ENCODE results near the gene CTNNBL1.
A peak's percentile ranks its signal among the peaks of the same experiment; 100 is the strongest.

The CTNNBL1 gene

GRCh38 chr20:37693635-37694626 is at the start of gene CTNNBL1:
TSS of gene CTNNBL1 (plus strand) at chr20:37694030. CDS start at chr20:37694123, 93 bp downstream.
- in situ Hi-C loops (cut with MboI; ENCODE audit: low sequenced_read_pairs, unreplicated experiment) = no loop called here
- TF ChIP-seq CTCF (IDR thresholded peaks at IDR 0.05; ENCODE audit: borderline replicate concordance, control extremely low read depth, extremely low read depth, insufficient read depth, missing control alignments) = no peak
- peak; percentile 95 for DNase-seq (ENCODE audit: low spot score)

- TF ChIP-seq CTCF (IDR thresholded peaks at IDR 0.05; ENCODE audit: borderline replicate concordance, control extremely low read depth, extremely low read depth, insufficient read depth, missing control alignments) = no peak
- in situ Hi-C loops (cut with MboI; ENCODE audit: low sequenced_read_pairs, unreplicated experiment) = no loop called here
- no peak for DNase-seq (ENCODE audit: low spot score)
Observed at GRCh38 chr20:37644605-37645004, 49.2 kb upstream of the CTNNBL1 start.

GRCh38 chr20:37647946-37648345 is 45.9 kb upstream of the CTNNBL1 start:
- no peak for TF ChIP-seq CTCF (IDR thresholded peaks at IDR 0.05; ENCODE audit: borderline replicate concordance, control extremely low read depth, extremely low read depth, insufficient read depth, missing control alignments)
- in situ Hi-C loops (cut with MboI; ENCODE audit: low sequenced_read_pairs, unreplicated experiment) = no loop called here
- no peak for DNase-seq (ENCODE audit: low spot score)

GRCh38 chr20:37649017-37649416 is 44.8 kb upstream of the CTNNBL1 start:
- no peak for TF ChIP-seq CTCF (IDR thresholded peaks at IDR 0.05; ENCODE audit: borderline replicate concordance, control extremely low read depth, extremely low read depth, insufficient read depth, missing control alignments)
- DNase-seq (ENCODE audit: low spot score) = no peak
- in situ Hi-C loops (cut with MboI; ENCODE audit: low sequenced_read_pairs, unreplicated experiment) = no loop called here

GRCh38 chr20:37649676-37650370 is 44.0 kb upstream of the CTNNBL1 start:
- in situ Hi-C loops (cut with MboI; ENCODE audit: low sequenced_read_pairs, unreplicated experiment) = no loop called here
- DNase-seq (ENCODE audit: low spot score) = no peak
- TF ChIP-seq CTCF (IDR thresholded peaks at IDR 0.05; ENCODE audit: borderline replicate concordance, control extremely low read depth, extremely low read depth, insufficient read depth, missing control alignments) = no peak

GRCh38 chr20:37650661-37651060 is 43.2 kb upstream of the CTNNBL1 start:
- in situ Hi-C loops (cut with MboI; ENCODE audit: low sequenced_read_pairs, unreplicated experiment) = no loop called here
- TF ChIP-seq CTCF (IDR thresholded peaks at IDR 0.05; ENCODE audit: borderline replicate concordance, control extremely low read depth, extremely low read depth, insufficient read depth, missing control alignments) = no peak
- DNase-seq (ENCODE audit: low spot score) = no peak

All from GM13976 (cell line).